Stomach smooth muscle (tissue), 2 donors: Measurements from ENCODE around the gene MIEF1.
A peak's percentile ranks its signal among the peaks of the same experiment; 100 is the strongest.

ENCODE experiments used
- H3K27ac ChIP-seq: one replicate; pipeline ENCODE4 v1.7.0; 2013; ENCODE audit warnings: mild to moderate bottlenecking, low read length, inconsistent platforms
- H3K27me3 ChIP-seq, 2 donors: one replicate each; pipeline ENCODE4 v1.7.0; 2013; ENCODE audit warnings: low read length in 2 of 2; ENCODE audit not compliant: insufficient read depth in 2 of 2, control insufficient read depth in 1 of 2
- H3K36me3 ChIP-seq, 2 donors: one replicate each; pipeline ENCODE4 v1.7.0; 2013; ENCODE audit warnings: low read length in 2 of 2; ENCODE audit not compliant: control insufficient read depth in 2 of 2, insufficient read depth in 2 of 2
- H3K4me1 ChIP-seq: one replicate; pipeline ENCODE4 v1.7.0; 2013; ENCODE audit warnings: low read length; ENCODE audit not compliant: control insufficient read depth, insufficient read depth
- H3K4me3 ChIP-seq, 2 donors: one replicate each; pipeline ENCODE4 v1.7.0; 2013; ENCODE audit warnings: low read length in 2 of 2
- H3K9ac ChIP-seq, 2 donors: one replicate each; pipeline ENCODE4 v1.7.0; 2013; ENCODE audit warnings: low read length in 2 of 2, mild to moderate bottlenecking in 1 of 2
- H3K9me3 ChIP-seq, 2 donors: one replicate each; pipeline ENCODE4 v1.7.0; 2013; ENCODE audit warnings: low read length in 2 of 2; ENCODE audit not compliant: control insufficient read depth in 2 of 2
- donor health status: healthy.
- donor health status: Pancreatic carcinoma.

Gene MIEF1

GRCh38 chr22:39530116-39530515 lies 28.0 kb downstream of the MIEF1 start:
- Histone ChIP-seq H3K9ac (no peak overlapping the region), H3K4me1 (peaks cover 61% of the 10 kb centered on the region), H3K9me3 (no peaks in the 10 kb centered on the region), H3K27ac (peak overlapping the region; percentile 24), H3K27me3 (no peaks in the 10 kb centered on the region), H3K4me3 (no peak overlapping the region), H3K36me3 (peaks cover 0 to 24% of the 10 kb centered on the region in 2 donors)

GRCh38 chr22:39530692-39531331 lies 28.7 kb downstream of the MIEF1 start:
- Histone ChIP-seq H3K36me3 (peaks cover 0 to 21% of the 10 kb centered on the region in 2 donors), H3K4me3 (peak overlapping the region in 1 of 2 donors; percentile 47), H3K27me3 (no peaks in the 10 kb centered on the region), H3K4me1 (peaks cover 56% of the 10 kb centered on the region), H3K9me3 (no peaks in the 10 kb centered on the region), H3K27ac (no peak overlapping the region), H3K9ac (no peak overlapping the region)

GRCh38 chr22:39532215-39533073 lies 30.4 kb downstream of the MIEF1 start, which contains the start of gene RPS19BP1:
Gene RPS19BP1 (minus strand): TSS chr22:39532748. CDS start chr22:39532738, 10 bp downstream.
- peak within 1 kb of the TSS; percentile 87 for H3K27ac ChIP-seq
- H3K9ac ChIP-seq = peak within 1 kb of the TSS; percentile 96
- peaks cover 54% of the 10 kb centered on the region for H3K4me1 ChIP-seq
- H3K4me3 ChIP-seq = peak within 1 kb of the TSS; percentile 92 to 98
- no peaks in the 10 kb centered on the region for H3K9me3 ChIP-seq
- H3K36me3 ChIP-seq = peaks cover 0 to 15% of the 10 kb centered on the region in 2 donors
- no peaks in the 10 kb centered on the region for H3K27me3 ChIP-seq

- Histone ChIP-seq H3K9ac (no peak overlapping the region), H3K9me3 (no peaks in the 10 kb centered on the region), H3K27ac (no peak overlapping the region), H3K36me3 (peaks cover 0 to 7% of the 10 kb centered on the region in 2 donors), H3K4me3 (no peak overlapping the region), H3K4me1 (peaks cover 37% of the 10 kb centered on the region), H3K27me3 (no peaks in the 10 kb centered on the region)
Observed at GRCh38 chr22:39534092-39534506, 32.0 kb downstream of the MIEF1 start.

- peak overlapping the region; percentile 43 to 54 for H3K4me3 ChIP-seq
- H3K9ac ChIP-seq = no peak overlapping the region
- no peaks in the 10 kb centered on the region for H3K9me3 ChIP-seq
- peaks cover 0 to 7% of the 10 kb centered on the region in 2 donors for H3K36me3 ChIP-seq
- peaks cover 31% of the 10 kb centered on the region for H3K4me1 ChIP-seq
- no peaks in the 10 kb centered on the region for H3K27me3 ChIP-seq
- no peak overlapping the region for H3K27ac ChIP-seq
Observed at GRCh38 chr22:39534591-39535356, 32.7 kb downstream of the MIEF1 start.

GRCh38 chr22:39535357-39535725 lies 33.3 kb downstream of the MIEF1 start:
- Histone ChIP-seq H3K9ac (no peak overlapping the region), H3K9me3 (no peaks in the 10 kb centered on the region), H3K4me1 (peaks cover 25% of the 10 kb centered on the region), H3K4me3 (no peak overlapping the region), H3K36me3 (peaks cover 0 to 3% of the 10 kb centered on the region in 2 donors), H3K27ac (no peak overlapping the region), H3K27me3 (no peaks in the 10 kb centered on the region)

GRCh38 chr22:39535831-39536449 lies 33.9 kb downstream of the MIEF1 start:
- no peaks in the 10 kb centered on the region for H3K27me3 ChIP-seq
- peaks cover 0 to 2% of the 10 kb centered on the region in 2 donors for H3K36me3 ChIP-seq
- H3K9me3 ChIP-seq = no peaks in the 10 kb centered on the region
- H3K9ac ChIP-seq = no peak overlapping the region
- no peak overlapping the region for H3K27ac ChIP-seq
- H3K4me3 ChIP-seq = no peak overlapping the region
- H3K4me1 ChIP-seq = peaks cover 20% of the 10 kb centered on the region

- H3K9me3 ChIP-seq = no peaks in the 10 kb centered on the region
- no peaks in the 10 kb centered on the region for H3K36me3 ChIP-seq
- no peak overlapping the region for H3K27ac ChIP-seq
- no peak overlapping the region for H3K9ac ChIP-seq
- H3K4me3 ChIP-seq = no peak overlapping the region
- peaks cover 13% of the 10 kb centered on the region for H3K4me1 ChIP-seq
- H3K27me3 ChIP-seq = no peaks in the 10 kb centered on the region
Observed at GRCh38 chr22:39536711-39537110, 34.6 kb downstream of the MIEF1 start.

GRCh38 chr22:39537975-39538374 lies 35.9 kb downstream of the MIEF1 start:
- Histone ChIP-seq H3K4me1 (peaks cover 8% of the 10 kb centered on the region), H3K36me3 (no peaks in the 10 kb centered on the region), H3K27ac (no peak overlapping the region), H3K9me3 (no peaks in the 10 kb centered on the region), H3K4me3 (no peak overlapping the region), H3K27me3 (peaks cover under 1 to 2% of the 10 kb centered on the region in 2 donors), H3K9ac (no peak overlapping the region)

GRCh38 chr22:39543095-39543494 lies 41.0 kb downstream of the MIEF1 start:
- Histone ChIP-seq H3K27me3 (peaks cover 7 to 15% of the 10 kb centered on the region in 2 donors), H3K36me3 (no peaks in the 10 kb centered on the region), H3K27ac (no peak overlapping the region), H3K9ac (no peak overlapping the region), H3K9me3 (no peaks in the 10 kb centered on the region), H3K4me1 (peaks cover 11% of the 10 kb centered on the region), H3K4me3 (no peak overlapping the region)
